Smooth muscle cell of the brain vasculature (primary cell): ENCODE measurements around the gene HAUS7.

ENCODE experiments used
- DNase-seq: peaks from one replicate; pipeline ENCODE4 v3.0.0-alpha.2; 2012; ENCODE audit warnings: low read depth, low spot score

Gene HAUS7

GRCh38 chrX:153470411-153471363 is at the start of gene HAUS7:
Gene HAUS7, minus strand, starts transcription at chrX:153470576. Its CDS starts 19 bp downstream, at chrX:153470557.
- peak; percentile 74 for DNase-seq

GRCh38 chrX:153519569-153520286 is 49.4 kb upstream of the HAUS7 start:
- DNase-seq: no peak

GRCh38 chrX:153517946-153518834 is 47.8 kb upstream of the HAUS7 start:
- DNase-seq: no peak

GRCh38 chrX:153517423-153517822 is 47.0 kb upstream of the HAUS7 start, which contains the start of gene ATP2B3:
Gene ATP2B3, plus strand, starts transcription at chrX:153517642. Its CDS starts 18,606 bp downstream, at chrX:153536248.
- no peak for DNase-seq

GRCh38 chrX:153516073-153516472 is 45.7 kb upstream of the HAUS7 start:
- DNase-seq: no peak

- no peak for DNase-seq
Measured at GRCh38 chrX:153515435-153515834, 45.1 kb upstream of the HAUS7 start.

- DNase-seq: no peak
Measured at GRCh38 chrX:153514259-153514658, 43.9 kb upstream of the HAUS7 start.

- DNase-seq: no peak
Measured at GRCh38 chrX:153513265-153513664, 42.9 kb upstream of the HAUS7 start.

GRCh38 chrX:153512501-153512893 is 42.1 kb upstream of the HAUS7 start:
- DNase-seq: no peak

GRCh38 chrX:153511784-153512500 is 41.6 kb upstream of the HAUS7 start:
- no peak for DNase-seq

GRCh38 chrX:153510383-153510782 is 40.0 kb upstream of the HAUS7 start:
- no peak for DNase-seq

- no peak for DNase-seq
Measured at GRCh38 chrX:153509592-153509991, 39.2 kb upstream of the HAUS7 start.

- no peak for DNase-seq
Measured at GRCh38 chrX:153507484-153508178, 37.3 kb upstream of the HAUS7 start.

GRCh38 chrX:153505361-153505760 is 35.0 kb upstream of the HAUS7 start:
- DNase-seq: no peak

GRCh38 chrX:153504445-153505016 is 34.2 kb upstream of the HAUS7 start:
- DNase-seq: no peak

- no peak for DNase-seq
Measured at GRCh38 chrX:153502796-153503195, 32.4 kb upstream of the HAUS7 start.

- no peak for DNase-seq
Measured at GRCh38 chrX:153502131-153502530, 31.8 kb upstream of the HAUS7 start.

GRCh38 chrX:153501530-153501929 is 31.2 kb upstream of the HAUS7 start:
- DNase-seq: no peak

- DNase-seq: no peak
Measured at GRCh38 chrX:153500676-153501280, 30.4 kb upstream of the HAUS7 start.
